Endometrial microvascular endothelial cells (primary cell): ENCODE results near the gene SQSTM1. TPM values are rescaled to one million over a fixed set of nuclear protein-coding genes. Genes with fewer than 3 reads are reported as not detected.

ENCODE experiments used
- in situ Hi-C: cut with HindIII; loops from 2 replicates; pipeline ENCODE4 v1.10.0; 2017; ENCODE audit warnings: low sequenced_read_pairs, low pct_unique_long_range_greater_than_20kb; ENCODE audit errors: inconsistent ontology term
- total RNA-seq: library from RNA; depleted of rRNA; stranded (reverse); fragments of >200 nt; gene quantifications from one replicate; pipeline ENCODE4 v1.2.3, GENCODE V29; 2015; ENCODE audit errors: inconsistent ontology term

Gene SQSTM1
- total RNA-seq, 1 donor from 2014 or later: 591 TPM

DNA sequence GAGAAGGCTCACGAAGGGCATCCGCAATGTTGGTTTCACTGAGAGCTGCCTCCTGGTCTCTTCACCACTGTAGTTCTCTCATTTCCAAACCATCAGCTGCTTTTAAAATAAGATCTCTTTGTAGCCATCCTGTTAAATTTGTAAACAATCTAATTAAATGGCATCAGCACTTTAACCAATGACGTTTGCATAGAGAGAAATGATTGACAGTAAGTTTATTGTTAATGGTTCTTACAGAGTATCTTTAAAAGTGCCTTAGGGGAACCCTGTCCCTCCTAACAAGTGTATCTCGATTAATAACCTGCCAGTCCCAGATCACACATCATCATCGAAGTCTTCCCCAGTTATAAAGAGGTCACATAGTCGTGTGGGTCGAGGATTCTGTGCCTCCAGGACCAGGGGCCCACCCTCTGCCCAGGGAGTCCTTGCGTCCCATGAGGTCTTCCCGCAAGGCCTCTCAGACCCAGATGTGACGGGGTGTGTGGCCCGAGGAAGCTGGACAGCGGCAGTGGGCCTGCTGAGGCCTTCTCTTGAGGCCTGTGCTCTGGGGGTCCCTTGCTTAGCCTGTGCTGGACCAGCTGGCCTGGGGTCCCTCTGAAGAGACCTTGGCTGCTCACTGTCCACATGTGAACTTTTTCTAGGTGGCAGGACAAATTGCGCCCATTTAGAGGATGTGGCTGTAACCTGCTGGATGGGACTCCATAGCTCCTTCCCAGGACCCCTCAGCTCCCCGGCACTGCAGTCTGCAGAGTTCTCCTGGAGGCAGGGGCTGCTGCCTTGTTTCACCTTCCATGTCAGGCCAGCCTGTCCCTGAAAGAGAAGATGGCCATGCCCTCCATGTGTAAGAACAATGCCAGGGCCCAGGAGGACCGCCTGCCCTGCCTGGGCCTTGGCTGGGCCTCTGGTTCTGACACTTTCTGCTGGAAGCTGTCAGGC, 16.6 kb downstream of the SQSTM1 start:
- in situ Hi-C loops: no loop called here

DNA sequence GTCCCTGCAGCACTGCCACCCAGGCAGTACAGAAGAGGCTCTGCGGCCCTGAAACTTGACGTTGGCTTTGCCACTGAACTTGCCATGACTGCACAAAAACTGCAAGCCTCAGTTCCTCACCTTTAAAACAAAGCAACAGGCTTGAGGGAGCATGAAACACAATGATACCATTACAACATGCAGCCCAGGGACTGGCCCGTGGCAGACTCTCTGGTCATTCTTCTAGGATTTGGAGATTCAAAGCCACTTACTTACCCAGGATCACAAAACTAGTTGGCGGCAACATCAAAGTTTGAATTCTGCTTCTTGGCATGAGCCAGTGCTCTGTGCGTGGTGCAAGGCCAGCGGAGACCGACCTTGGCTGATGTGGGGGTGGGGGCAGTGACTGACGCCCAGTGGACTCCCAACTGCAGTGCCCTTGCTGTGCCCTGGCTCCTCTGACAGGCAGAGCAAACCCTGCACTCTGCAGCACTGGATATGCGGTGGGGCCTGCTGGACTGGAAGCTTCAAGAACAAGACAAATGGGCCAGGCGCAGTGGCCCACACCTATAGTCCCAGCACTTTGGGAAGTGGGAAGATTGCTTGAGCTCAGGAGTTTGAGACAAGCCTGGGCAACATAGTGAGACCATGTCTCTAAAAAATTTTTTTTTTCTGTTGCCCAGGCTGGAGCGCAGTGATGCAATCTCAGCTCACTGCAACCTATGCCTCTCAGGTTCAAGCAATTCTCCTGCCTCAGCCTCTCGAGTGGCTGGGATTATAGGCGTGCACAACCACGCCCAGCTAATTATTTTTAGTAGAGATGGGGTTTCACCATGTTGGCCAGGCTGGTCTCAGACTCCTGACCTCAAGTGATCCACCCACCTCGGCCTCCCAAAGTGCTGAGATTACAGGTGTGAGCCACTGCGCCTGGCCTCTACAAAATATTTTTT, 18.9 kb downstream of the SQSTM1 start:
- in situ Hi-C loops: no loop called here

DNA sequence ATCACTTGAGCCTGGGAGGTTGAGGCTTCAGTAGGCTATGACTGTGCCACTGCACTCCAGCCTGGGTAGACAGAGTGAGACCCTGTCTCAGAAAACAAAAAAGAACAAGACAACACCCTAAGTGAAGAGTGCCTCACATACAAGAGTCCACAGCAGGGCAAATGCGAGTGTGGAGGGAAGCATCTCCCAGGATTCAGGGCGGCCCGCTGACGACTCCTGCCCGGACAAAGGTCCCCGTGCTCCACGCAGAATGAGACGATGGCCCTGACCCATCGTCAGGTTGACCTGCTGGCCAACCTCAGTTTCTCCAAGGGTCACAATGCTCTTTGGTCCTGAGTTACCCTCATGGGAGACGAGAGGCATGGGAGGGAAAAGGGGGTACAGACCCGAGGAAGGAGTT, 19.6 kb downstream of the SQSTM1 start:
- in situ Hi-C loops: no loop called here

DNA sequence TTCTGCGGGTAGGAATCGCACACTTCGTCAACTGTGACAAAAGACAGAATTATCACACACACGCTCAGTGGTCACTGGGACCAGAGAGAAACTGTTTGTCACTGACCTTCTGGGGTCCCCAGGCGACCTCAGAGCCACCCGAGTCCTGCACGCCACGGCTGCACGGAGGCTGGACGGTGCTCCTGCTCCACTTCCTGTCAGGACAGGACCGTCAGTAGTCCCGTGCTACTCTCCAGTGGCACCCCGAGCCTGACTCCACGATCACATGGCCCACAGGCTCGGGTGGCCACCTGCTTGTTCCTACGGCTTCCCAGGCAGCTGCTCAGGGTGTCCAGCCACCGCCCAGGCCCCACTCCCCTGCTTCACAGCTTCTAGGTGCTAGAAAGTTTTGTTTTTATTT, 20.1 kb downstream of the SQSTM1 start:
- in situ Hi-C loops: no loop called here

DNA sequence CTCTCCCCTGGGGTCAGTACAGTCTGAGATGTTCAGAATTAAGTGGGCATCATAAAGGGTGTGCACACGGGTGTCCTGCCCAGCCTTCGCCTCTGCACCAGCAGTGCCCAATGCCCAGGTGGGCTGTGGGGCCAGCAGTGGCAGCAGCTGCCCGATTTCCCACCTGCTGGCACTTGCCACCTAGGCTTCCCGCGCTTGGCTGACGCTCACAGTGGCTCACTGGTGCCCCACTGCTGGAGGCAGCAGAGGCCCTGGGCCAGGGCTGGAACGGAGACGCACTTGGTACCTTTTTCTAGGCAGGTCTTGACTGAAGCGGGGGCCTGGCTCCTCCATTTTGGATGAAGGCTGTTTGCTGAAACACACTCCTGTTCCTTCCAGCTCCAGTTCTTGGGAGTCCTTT, 20.9 kb downstream of the SQSTM1 start:
- in situ Hi-C loops: no loop called here

DNA sequence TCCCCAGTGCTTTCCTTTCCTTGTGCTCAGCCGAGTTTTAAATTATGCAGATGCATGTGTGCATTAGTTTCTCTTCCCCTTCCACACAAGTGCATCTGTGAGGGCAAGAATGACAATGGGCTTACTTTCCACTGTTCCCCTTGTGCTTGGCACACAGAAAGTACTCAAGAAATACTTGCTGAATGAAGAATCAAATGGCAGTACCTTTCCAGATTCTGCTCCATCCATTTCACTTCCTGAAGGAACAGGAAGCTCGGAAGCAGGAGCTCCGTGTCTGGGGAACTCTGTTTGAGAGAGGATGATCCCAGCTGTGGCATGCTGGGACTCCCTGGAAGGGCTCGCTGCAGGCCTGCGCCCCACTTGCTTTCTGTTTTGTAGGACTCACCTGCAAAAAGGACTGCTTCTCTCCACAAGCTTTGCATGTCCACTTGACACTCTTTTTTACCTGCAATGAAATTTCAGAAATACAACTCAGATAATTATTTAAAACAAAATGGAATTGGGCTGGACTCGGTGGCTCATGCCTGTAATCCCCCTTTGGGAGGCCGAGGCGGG, 32.4 kb downstream of the SQSTM1 start:
- in situ Hi-C loops: no loop called here

DNA sequence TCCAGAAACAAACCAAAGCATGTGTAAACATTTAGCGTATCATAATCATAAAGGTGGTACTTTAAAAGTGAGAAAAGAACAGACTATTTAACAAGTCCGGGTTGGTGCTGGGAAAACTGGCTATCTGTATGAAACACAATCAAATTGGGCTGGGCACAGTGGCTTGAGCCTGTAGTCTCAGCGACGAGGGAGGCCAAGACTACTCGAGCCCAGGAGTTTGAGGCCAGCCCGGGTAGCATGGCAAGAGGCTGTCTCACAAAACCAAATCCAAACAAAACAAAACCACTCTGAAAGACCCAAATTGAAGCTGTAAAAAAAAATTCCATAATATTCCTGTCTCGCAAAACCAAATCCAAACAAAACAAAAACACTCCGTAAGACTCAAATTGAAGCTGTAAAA, 33.7 kb downstream of the SQSTM1 start:
- in situ Hi-C loops: no loop called here

DNA sequence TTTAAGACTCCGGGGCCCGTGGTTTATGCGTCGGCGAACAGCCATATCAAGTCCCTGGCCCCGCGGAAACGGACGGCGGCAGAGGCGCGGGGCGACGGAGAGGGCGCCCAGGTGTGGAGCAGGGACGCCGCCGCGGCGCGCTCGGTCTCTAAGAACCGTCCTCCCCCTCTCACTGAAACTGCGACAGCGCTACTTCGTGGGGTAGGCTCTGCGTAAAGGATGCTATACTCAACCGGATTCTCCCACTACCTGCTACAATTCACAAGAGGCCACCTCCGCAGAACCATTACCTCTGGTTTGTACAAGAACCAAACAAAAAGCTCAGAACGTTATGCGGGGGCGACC, 37.5 kb downstream of the SQSTM1 start:
- in situ Hi-C loops: no loop called here

DNA sequence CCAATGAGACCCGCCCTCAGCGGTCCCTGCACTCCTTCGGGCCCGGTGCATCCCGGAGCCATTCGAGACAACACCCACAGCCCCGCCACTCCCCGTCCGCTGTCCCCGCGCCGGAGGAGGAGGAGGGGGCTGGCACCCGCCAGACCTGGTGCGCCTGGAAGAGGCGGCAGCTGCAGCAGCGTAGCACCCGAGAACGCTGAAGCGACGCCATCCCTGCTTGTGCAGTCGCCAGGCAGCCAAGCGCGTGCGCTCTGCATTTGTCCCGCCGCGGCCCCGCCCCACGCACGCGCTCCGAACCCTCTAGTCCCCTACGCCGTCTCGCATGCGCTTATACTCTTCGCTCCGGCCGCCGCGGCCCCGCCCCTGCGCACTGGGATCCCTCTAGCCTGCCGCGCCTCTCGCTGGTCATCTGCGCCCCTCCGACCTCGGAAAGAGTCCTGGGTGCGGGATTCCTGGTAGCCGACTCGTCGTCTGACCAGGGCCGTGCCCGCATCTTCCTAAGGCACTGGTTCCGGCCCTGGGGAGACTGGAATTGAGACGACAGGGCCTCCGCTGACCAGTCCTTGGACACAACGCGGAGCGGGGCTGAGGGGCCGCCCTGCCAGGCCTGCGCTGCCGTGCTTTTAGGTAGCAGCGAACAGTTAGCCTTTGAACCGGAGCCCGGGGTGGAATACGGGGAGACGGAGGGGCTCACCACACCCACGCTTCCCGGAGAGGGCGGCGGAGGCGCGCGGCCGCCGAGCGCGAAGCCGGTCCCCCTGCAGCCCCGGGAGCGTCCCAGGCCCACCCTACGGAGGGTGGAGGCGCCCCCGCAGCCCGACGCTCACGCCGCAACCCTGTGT, 38.1 kb downstream of the SQSTM1 start, which contains the start of gene MRNIP:
TSS of gene MRNIP (minus strand) at position 232 of the 842 bp plus-strand sequence. CDS start at position 211, 21 bp downstream.
- in situ Hi-C loops: no loop called here

DNA sequence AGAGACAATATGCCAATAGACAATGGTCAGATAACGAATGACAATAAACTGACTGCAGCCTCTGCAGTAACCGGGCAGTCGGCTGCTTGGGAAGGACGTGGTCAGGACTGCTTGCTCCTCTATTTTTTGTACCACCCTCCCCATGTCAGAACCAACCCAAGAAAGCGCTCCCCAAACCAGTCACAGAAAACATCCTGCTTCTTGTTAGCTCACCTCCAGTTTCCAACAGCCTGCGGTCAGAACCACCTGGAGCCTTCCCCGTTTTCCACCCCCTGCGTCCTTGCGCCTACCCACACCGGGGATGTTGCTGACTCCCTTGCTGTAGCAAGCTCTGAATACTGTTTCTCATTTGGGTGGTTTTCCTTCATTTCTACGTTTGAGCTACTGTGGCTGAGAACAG, 39.6 kb downstream of the SQSTM1 start:
- in situ Hi-C loops: no loop called here

DNA sequence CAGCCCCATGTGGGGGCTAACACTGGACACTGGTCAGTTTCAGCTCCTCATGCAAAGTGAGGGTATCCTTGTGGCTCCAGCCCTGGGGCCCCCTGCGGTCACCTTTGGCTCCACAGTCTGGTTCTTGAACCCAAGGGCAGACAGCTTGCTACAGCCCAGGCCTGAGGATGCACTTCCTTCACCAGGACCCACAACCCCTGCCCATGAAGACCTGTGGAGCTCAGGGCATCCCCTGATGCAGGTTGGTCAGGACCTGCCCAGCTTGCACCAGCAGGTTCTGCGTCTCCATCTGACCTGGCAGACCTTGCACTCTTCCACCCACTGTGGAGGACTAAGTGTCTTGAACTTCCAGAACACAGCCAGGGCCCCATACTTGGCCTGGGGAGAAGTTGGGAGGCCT, 41.6 kb downstream of the SQSTM1 start:
- in situ Hi-C loops: no loop called here

DNA sequence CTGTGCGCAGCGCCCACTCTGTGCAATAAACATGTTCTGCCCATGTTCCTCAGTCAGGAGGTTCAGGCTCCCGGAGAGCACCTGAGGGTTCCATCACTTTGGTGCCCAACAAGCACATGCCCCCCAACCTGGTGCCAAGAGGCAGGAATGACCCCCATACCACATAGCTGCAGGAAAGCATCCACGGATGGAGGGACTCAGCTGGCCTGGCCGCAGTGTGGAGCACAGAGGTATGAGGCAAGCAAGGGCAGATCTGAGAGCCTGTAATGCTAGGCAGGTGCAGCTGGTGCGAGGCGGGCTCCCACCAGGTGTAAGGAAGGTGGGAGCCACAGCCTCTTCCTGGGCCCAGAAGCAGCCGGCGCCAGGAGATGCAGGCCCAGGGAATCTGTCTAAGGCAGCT, 42.2 kb downstream of the SQSTM1 start:
- in situ Hi-C loops: no loop called here

DNA sequence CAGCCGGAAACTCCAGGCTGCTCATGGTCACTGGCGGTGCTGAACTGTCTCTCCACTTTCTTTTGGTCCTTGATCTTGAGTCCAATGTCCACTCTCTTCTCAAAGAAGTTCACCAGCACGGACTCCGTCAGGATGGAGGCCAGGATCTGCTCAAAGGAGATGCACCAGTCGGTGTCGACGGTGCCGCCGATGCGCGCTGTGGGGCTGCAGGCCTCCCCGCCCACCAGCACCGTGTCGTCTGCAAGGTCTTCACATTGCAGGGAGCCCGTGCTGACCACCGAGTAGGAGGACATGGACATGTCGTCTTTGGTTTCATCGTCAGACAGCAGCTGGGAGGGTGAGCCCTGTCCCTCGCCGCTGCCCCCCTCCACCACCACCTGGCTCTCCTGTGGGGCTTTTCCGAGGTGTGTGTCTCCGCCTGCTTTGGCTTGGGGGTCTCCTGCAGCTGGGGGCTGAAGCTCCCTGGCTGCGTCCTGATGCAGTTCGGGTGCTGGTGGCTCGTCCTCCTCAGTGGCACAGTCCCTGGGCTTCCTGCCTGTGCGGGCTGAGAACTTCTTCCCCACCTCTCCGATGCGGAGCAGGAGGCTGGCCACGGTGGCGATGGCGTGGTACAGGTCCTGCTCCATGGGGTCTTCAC, 42.9 kb downstream of the SQSTM1 start:
- in situ Hi-C loops: no loop called here

DNA sequence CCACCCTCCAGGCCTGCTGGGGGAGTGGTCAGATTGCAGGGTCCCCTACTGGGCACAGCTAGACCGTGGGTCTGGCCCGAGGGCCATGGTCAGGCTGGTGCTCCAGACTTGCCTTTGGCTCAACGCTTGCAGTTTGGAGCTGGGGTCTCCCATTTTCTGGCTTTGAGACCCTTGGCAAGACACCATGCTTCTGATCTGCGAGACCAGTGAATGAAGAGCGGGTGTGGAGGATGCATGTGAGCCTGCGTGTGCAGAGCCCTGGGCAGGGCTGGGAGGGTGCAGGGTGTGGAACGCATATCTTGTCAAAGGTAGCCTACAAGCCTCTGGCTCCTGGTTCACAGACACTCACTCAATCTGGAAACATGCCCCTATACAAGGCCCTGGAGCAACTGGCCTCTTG, 44.0 kb downstream of the SQSTM1 start:
- in situ Hi-C loops: no loop called here

DNA sequence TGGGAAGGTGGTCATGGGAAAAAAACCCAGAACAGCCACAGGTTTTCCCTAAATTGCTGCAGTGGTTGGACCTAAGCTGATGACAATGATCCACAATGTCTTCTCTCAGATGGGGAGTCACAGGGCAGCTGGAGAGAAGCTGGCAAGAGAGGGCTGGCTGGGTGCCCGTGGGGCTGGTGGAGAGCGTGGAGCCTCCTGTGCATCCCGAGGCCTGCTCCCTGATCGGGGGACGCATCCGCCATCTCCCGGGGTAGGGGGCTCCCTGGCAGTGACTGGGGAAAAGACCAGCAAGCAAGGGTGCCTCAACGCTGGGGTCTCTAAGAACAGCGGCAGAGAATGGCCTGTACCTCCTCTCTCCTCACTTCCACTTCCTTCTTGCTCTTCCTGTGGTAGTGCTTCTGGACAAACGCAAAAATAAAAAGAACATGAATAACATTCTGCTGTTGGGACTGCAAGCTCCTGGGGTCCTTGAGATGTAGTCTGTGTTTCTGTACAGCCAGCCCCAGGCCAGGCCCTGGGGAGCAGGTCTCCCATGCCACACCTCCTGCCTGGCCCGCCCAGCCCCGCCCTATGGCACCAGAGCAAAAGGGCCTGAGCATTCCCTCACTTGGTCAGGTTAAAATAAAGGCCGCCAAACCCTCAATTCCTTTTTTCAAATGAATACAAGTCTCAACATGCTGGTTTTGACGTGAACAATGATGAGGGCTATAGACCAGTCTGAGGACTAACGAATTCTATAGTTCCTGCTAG, 45.0 kb downstream of the SQSTM1 start:
- in situ Hi-C loops: no loop called here

DNA sequence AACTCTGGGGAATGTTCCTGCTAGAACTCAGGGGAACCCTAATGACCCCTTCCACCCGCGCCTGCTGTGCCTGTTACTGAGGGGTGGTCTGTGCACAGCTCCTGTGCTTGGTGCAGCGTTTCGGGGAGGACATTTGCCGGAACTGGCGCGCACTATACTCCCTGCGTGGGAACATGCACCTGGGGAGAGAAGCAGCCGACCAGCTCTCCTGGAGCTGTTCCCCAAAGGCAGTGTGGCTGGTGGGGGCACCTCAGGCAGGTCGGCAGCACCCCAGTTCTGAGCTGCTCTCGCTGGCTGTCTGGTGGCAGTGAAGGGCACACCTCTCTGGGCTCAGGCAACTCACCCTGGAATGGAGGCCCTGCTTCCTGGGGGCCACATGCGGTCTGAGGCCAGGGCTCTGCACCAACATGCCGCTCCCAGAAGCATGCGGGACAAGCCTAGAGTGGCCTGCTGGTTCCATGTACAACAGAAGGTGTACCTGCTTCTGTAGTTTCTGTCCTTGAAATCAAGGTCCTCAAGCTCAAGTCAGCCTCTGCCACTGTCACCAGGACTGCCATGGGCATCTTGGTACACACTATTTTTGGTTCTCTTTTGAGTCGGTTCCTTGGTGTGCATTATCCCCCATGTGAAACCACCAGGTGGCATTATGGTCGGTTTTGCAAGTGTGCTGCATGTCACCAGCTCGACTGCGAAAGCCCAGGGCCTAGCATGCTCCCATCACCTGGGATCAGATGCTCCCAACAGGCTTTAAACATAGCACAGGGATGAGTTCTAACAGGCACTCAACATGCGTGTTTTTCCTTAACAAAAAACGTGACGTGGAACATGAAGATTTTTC, 45.8 kb downstream of the SQSTM1 start:
- in situ Hi-C loops: no loop called here

DNA sequence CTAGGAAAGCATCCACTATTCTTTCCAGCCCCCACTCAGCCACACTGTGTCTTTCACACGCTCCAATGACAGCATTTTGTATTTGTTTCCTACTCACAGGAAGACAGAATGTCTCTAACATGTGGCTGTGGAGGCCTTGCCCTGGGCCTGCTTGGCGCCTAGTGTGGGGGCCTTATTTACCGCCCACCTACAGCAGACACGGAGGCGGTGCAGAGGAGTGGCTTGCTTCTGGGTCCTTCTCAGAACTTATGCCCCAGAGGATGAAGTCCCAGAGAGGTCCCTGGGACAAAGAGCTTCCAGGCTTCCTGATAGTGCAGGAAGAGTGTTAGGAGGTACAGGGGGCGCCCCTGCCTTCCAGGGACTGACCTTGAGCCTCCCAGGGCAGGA, 46.4 kb downstream of the SQSTM1 start:
- in situ Hi-C loops: no loop called here
